Mesothelial cell of epicardium (in vitro differentiated cells): ENCODE measurements around the gene CGRRF1. TPM values are rescaled to one million over a fixed set of nuclear protein-coding genes. Genes with fewer than 3 reads are reported as not detected.
A peak's percentile ranks its signal among the peaks of the same experiment; 100 is the strongest.

Experiments
- DNase-seq, 2 experiments: peaks; one replicate each; pipeline ENCODE4 v3.0.0; 2021; ENCODE audit warnings: low spot score in 2 of 2; ENCODE audit not compliant: unreplicated experiment in 2 of 2
- H3K27ac Mint-ChIP-seq: 2 replicates; pipeline ENCODE4 v1.8.0; 2021; ENCODE audit warnings: mixed read lengths
- H3K27me3 Mint-ChIP-seq: 2 replicates; pipeline ENCODE4 v1.8.0; 2021; ENCODE audit warnings: low read depth, mixed read lengths
- H3K36me3 Mint-ChIP-seq: 2 replicates; pipeline ENCODE4 v1.8.0; 2021; ENCODE audit warnings: mixed read lengths
- H3K4me1 Mint-ChIP-seq: 2 replicates; pipeline ENCODE4 v1.8.0; 2021; ENCODE audit warnings: mixed read lengths
- H3K4me3 Mint-ChIP-seq: 2 replicates; pipeline ENCODE4 v1.8.0; 2021; ENCODE audit warnings: mild to moderate bottlenecking, moderate library complexity, mixed read lengths
- H3K9me3 Mint-ChIP-seq: 2 replicates; pipeline ENCODE4 v1.8.0; 2021; ENCODE audit warnings: mixed read lengths
- CTCF ChIP-seq: fragments of 200-600 bp; sonication (generic); IDR thresholded peaks from one replicate; pipeline ENCODE4 v1.5.0; 2021; ENCODE audit warnings: antibody characterized with exemption; ENCODE audit not compliant: unreplicated experiment
- total RNA-seq: library from RNA; stranded (reverse); gene quantifications from 3 replicates; pipeline ENCODE4 v1.2.1, GENCODE V29; 2021

The CGRRF1 gene
- total RNA-seq, 1 donor from 2014 or later = 17.1 TPM

- no peak for TF ChIP-seq CTCF
- Mint-ChIP-seq H3K9me3 (peaks cover 12% of the 10 kb centered on the region), H3K27ac (no peak overlapping the region), H3K4me3 (no peak overlapping the region), H3K36me3 (peaks cover 14% of the 10 kb centered on the region), H3K27me3 (no peaks in the 10 kb centered on the region), H3K4me1 (peaks cover 29% of the 10 kb centered on the region)
- no peak for DNase-seq
Measured at GRCh38 chr14:54471641-54472040, 38.1 kb upstream of the CGRRF1 start.

GRCh38 chr14:54472315-54472714 lies 37.4 kb upstream of the CGRRF1 start:
- H3K4me3 Mint-ChIP-seq = no peak overlapping the region
- no peak for TF ChIP-seq CTCF
- peaks cover 6% of the 10 kb centered on the region for H3K9me3 Mint-ChIP-seq
- H3K36me3 Mint-ChIP-seq = peaks cover 14% of the 10 kb centered on the region
- peak overlapping the region; percentile 25 for H3K27ac Mint-ChIP-seq
- H3K4me1 Mint-ChIP-seq = peaks cover 29% of the 10 kb centered on the region
- DNase-seq = no peak
- no peaks in the 10 kb centered on the region for H3K27me3 Mint-ChIP-seq

GRCh38 chr14:54474232-54474793 lies 35.4 kb upstream of the CGRRF1 start:
- Mint-ChIP-seq H3K27ac (peak overlapping the region; percentile 45), H3K4me1 (peaks cover 29% of the 10 kb centered on the region), H3K27me3 (no peaks in the 10 kb centered on the region), H3K36me3 (peaks cover 16% of the 10 kb centered on the region), H3K4me3 (no peak overlapping the region), H3K9me3 (no peaks in the 10 kb centered on the region)
- DNase-seq = no peak
- TF ChIP-seq CTCF = no peak

- Mint-ChIP-seq H3K4me1 (peaks cover 29% of the 10 kb centered on the region), H3K4me3 (no peak overlapping the region), H3K9me3 (no peaks in the 10 kb centered on the region), H3K27me3 (no peaks in the 10 kb centered on the region), H3K27ac (peak overlapping the region; percentile 60), H3K36me3 (peaks cover 16% of the 10 kb centered on the region)
- no peak for TF ChIP-seq CTCF
- DNase-seq = no peak
Measured at GRCh38 chr14:54475187-54475899, 34.4 kb upstream of the CGRRF1 start.

- no peak for TF ChIP-seq CTCF
- H3K9me3 Mint-ChIP-seq = no peaks in the 10 kb centered on the region
- H3K4me1 Mint-ChIP-seq = peaks cover 29% of the 10 kb centered on the region
- H3K27me3 Mint-ChIP-seq = no peaks in the 10 kb centered on the region
- H3K27ac Mint-ChIP-seq = peak overlapping the region; percentile 60
- no peak overlapping the region for H3K4me3 Mint-ChIP-seq
- no peak for DNase-seq
- peaks cover 16% of the 10 kb centered on the region for H3K36me3 Mint-ChIP-seq
Measured at GRCh38 chr14:54475911-54476310, 33.8 kb upstream of the CGRRF1 start.
